NK-92 treated with Interleukin-12 subunit alpha and Interleukin-12 subunit beta, amount 100 ng/mL, for 24 hours (cell line): ENCODE results near the gene NDUFB4.

Experiments used
- DNase-seq: peaks from one replicate; lab custom pipeline; 2025; lab: John Stamatoyannopoulos, UW

Gene NDUFB4

DNA sequence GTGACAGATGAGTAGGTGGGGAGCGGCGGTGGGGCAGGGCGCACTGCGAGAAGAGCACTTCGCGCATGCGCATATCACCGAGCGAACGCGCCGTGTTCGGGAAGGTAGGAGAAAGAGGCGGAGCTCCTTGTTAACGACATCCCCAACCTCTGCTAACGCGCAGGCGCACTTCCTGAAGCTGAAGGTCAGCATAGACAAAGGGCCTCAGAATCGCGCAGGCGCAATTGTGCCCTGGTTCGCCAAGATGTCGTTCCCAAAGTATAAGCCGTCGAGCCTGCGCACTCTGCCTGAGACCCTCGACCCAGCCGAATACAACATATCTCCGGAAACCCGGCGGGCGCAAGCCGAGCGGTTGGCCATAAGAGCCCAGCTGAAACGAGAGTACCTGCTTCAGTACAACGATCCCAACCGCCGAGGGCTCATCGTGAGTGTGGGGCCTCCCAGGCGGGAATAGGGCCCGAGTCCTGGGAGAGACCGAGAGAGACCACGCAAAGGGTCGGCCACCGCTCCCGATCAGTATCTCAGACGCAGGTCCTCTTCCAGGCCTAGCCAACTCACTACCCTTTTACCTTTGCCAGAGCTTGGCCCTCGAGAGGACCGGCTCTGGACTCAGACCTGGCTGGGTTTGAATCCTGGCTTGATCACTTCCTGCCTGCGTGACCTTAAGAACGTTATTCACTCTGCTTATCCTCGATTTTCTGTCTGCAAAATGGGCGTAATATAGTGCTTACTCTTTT is at the start of gene NDUFB4:
Gene NDUFB4, plus strand, starts transcription at position 221 of the 737 bp plus-strand sequence. Its CDS starts 24 bp downstream, at position 245.
- DNase-seq = peak; percentile 99

DNA sequence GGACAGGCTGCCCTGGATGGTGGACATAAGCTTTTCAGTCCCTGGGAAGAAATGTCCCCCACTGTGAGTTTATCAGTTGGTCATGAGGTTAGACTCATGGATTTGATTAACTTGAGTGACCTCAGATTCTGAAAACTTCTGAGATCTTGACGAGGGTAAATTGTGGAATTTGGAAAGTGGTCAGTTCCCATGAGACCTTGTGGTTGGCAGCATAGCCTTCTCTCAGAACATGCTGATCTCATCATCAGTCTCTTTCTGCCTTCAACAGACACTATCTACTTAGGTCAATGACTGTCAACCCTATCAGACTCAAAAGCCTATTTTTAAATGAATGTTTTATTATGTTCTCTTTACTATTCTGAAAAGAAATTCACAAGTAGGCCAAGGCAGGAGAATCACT is 45.6 kb upstream of the NDUFB4 start:
- no peak for DNase-seq

DNA sequence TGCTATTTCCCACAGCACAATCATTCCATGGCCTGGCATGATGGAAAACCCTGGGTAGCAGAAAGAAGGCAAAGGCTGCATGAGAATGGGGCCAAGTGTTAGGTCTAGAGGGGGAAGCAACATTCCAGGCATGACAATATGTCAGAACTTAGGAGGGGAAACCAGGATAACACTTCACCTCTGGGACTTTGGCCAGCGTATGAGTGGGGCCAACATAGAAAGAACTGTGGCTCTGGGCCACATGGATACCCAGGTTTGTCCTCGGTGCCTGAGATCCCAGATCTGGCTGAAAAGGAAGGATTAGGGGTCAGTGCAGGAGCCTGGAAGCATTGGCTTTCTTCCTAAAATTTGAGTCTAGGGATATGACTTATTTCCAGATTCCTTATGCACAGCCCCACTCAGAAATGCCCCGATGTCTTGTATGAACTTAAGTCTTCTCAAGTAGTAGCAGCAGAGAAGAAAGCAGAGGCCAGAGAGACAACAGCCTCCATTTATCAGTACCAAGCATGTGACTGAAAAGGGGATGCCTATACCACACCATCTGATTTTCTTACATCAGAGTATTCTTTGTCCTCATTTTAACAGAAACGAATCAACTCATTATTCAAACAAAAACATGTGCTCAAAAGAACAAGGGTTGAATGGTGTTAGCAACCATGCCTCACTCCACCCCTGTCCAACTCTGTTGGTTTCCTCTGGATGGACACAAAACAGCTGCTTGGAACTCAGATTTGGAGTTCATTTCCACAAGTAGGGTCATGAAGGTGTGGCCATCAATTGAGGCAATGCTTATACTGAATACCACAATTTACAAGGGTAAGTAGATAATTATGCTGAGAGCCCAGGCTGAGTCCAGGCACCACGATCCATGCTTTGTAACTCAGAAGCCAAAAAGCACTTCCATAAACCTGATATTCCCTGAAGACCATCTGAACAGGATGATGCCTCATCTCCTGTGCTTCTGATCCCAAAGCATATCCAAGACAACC is 43.7 kb upstream of the NDUFB4 start:
- DNase-seq = no peak

DNA sequence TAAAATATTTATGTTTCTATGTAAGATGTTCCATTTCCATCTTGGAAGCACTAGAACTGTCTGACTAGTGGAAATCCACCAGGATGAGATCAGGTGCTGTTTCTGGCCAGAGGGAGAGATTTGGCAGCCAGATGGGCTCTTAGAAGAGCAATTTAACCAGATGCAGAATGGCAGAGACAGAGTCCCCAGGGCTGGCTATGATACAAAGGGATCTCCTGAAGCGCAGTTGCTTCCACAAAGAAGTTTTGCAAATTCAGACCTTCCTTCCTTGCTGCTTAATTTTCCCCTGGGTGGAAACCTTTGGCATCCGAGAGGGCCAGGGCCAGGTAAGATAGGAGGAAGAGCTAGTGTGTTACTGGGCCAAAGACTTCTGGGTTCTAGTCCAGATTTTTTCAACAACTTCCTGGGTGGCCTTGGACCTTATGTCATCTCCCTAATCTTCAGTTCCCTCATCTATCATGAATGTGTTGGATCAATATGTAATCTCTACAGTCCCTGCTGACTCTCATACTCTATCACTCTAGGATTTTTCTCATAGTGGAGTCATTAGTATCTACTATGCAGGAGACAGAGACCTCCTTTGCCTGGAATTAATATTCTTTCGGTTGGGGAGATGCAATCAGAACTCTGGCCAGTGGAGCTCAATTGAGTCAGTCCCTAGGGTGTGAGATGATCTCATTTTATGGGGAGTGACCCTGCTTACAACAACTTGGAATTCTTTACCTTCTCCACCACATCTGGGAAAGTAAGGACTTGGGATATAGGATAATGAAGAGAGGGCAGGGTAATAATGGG is 41.1 kb upstream of the NDUFB4 start:
- no peak for DNase-seq

DNA sequence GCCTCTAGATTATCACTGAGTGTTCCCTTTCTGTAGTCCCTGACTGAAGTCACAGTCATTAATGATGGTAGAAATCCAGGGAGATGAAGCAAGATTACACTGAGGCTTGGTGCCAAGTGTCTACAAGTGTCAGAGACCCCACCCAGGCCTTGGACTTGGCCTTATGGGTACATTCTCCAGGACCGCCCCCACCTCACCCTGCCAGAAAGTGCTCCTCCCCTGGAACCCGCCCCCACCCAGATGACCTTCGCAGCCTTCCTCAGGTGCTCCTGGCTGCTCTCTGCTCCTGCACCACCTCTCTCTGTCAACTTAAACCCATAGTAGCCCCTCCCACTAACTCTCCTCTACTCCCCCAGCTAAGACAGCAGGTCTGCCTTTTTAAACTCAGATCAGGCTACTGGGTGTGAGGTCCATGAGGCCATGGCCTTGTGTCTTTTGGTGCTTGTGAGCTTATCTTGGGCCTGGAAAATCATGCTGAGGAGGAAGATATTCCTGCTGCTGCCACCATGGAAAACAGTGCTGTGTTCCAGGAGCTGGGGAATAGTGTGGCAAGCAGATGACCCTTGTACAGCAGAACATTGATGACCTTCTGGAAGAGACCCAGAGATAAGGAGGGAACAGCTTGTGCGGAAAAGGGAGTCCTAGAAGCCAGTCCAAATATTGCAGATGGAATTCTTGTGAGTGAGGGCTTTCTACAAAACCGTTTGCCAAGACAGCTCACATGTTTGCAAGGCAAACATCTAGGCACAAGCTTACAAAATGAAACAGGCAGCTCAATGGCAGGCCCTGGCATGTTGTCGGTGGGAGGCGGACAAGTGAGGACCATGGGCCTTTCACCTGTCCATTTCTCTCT is 40.3 kb upstream of the NDUFB4 start:
- no peak for DNase-seq

DNA sequence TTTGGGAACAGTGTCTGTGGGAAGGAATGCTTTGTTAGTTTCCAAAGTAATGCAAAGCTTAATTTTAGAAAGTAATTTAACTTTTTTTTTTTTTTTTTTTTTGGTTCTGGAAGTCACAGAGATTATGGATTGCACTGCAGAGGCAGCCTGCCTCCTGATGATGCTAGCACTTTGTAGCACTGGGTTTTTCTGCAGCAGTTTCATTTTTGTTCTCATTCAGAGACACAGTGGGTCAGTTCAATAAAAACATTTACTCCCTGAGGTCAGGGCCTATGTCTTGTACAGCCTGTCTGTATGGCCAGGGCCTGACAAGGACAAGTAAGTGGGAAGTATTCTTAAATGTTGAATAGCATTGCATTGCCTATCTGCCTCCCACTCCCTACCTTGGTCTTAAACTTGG is 39.0 kb upstream of the NDUFB4 start:
- DNase-seq = no peak

DNA sequence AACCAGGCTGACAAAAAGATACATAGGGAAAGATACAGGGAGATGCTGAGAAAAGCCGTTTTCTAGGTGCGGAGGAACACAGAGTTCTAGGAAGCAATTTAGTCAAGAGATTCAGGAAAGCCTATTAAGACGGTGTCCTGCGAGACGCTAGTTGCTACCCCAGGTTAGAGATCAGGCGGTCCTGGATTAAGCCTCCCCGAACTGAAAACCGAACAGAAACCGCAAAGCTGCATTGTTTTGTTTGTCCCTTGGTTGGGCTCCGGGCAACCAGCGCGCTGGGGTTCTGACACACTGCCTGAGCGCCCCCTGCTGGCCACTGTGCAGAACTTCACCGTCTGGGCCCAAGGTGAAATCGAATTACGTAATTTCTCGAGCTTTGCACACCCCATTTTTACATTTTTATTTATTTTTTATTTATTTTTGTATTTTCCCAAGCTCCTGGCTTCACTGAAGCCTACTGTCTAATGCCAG is 37.3 kb upstream of the NDUFB4 start:
- DNase-seq = peak; percentile 70

DNA sequence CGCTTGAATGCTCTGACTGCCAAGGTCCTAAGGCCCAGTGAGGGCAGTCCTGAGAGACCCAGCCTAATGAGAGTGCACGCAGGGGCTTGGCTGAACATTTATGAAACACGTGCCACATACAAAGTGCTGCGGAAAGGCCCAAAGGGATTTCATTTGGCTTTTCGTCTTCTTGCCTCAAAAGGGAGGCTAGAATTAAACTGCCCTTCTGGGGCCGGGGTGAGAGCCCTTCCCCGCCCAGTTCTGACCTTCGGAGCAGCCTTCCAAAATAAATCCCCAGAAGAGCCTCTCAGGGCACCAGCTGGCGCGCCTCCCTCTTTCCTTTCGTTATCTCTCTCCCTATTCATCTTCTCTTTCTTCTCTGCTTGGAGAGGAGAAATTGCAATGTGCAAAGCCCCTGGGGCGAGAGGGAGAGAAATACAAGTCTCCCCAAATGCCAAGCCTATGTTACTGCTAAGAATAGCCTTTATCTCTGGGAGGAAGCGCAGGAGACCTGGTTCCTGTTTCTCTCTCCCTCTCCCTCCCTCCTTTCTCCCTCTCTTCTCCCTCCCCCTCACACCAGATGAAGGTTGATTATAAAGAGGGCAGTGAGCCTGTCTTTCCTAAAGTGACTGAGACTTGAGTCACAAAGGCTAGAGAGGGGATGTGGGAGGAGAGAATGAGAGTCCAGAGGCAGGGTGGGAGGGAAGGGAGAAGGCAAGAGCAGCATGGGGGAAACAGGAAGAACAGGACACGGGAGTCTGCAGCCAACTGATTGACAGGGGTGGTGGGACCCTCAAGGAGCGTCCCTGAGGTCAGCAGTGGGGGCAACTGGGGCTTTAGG is 36.7 kb upstream of the NDUFB4 start:
- no peak for DNase-seq

DNA sequence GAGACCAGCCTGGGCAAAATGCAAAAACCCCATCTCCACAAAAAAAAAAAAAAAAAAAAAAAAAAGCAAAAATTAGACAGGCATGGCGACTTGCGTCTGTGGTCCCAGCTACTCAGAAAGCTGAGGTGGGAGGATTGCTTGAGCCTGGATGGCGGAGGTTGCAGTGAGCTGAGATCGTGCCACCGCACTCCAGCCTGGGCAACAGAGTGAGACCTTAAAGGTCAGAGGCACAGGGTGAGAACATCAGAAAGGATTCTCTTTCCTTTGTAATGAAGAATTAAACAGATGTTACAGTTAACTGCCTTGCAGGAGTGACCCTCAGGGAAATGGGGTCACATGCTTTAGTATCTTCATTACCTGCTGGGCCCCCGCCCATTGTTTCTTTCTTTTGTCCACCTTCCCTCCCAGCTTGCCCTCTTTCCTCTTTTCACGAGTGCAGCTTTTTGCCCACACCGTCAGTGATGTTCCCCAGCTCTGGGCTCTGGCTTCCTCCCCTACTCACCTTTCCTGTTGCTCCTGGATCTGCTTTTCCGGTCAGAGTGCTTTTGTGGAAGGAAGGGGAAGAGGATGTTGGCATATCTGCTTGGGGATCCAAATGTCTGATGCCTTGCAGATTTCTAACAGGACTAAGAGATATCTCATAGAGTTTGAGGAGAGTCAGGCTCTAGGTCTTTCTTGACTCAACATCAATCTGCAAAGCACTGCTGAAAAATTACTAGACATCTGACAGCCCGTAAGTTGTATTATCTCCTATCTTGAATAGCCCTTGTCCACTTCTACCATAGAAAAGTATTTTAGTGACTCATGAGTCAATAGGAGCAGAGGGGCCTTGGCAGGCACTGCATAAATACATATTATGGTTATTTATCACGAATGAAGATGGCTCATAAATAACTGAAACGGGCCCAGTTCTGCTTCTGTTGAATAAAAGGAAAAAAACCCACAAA is 35.6 kb upstream of the NDUFB4 start:
- no peak for DNase-seq

DNA sequence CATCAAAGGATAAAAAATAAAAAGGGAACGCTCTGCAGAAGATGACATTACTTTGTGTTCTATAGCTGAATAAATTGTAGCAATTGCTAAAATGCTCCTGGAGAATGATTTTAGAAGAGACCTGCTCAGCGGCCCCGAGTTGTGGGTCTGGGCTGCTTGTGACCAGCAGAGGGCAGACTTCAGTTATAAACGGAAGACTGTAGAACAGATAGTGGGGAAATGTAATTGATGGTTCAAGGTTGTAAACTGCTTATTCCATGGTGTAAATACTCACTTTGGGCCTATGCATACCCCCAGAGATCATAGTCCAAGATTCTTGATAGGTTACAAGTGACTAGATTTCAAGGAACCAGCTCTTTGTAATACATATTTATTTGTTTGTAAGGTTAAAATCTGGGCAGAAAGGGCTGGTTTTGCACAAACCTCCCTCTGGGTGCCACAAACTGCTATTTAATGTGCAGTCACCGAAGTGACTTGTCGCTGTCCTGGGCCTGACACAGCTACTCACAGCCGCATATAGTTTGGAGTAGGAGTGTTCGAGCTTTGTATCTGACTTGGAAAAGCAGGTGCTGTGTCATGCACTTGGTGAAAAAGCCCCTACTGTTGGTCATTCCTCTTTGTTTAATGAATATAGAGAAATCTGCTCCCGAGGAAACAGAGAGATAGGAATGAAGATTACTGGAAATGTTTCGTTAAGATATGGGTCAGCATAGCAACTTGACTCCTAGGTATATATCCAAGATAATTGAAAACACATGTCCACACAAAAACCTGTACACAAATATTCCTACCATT is 34.7 kb upstream of the NDUFB4 start:
- peak; percentile 20 for DNase-seq

DNA sequence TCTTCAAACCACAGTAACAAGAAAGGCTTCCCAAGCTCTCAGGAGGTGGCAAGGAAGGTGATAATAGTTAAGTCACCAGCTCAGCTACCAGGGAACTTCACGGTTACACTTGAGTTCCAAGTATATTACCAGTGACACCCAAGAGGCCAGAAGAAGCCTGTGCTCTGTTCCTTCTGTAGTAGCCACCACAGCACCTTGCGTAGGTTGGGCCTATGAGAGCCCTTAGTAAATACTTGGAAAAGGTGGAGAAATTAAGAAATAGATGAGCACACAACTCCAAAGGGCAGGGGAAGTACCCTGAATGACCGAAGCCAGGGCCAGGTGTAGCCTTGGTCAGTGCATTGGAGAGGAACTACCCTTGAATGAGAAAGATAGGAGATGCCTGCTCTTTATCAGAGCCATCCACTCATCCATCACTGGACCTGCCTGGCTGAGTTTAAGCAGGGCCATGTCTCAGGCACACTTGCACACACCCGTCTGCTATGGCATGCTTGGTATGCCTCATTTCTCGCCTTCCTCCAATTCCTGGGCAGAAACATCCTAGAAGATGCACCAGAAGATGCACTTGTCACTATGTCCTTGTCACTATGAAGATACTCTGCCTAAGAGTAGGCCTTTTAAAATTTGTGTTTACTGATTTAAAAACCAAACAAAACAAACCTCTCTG is 32.6 kb upstream of the NDUFB4 start:
- DNase-seq = no peak

DNA sequence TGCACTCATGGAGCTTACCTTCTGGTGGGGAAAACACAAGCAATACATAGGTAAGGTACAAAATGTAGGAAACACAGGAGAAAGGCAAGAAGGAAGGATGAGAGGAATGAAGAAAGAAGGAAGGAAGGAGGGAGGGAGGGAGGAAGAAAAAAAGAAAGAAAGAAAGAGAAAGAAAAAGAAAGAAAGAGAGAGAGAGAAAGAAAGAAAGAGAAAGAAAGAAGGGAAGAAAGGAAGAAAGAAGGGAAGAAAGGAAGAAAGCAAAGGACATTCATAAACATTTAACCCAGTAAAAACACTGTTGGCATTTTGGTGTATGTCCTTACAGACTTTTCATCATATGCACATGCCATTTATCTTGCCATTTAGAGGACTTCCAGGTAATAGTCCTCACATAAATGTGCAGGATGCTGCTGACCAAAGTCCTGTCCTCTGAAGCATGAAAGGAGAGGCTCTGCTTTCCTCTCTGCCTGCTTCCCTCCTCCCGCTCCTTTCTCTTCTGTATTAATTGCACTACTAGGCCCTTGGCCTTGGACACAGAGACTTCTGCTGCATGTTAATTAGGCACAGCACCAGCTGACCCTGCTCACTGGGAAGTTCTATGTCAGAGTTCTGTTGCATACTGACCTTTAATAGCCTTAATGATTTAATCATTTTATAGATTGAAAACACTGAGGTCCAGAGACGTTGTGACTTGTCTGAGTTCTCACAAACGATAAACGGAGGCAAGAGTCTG is 29.7 kb upstream of the NDUFB4 start:
- DNase-seq = no peak

DNA sequence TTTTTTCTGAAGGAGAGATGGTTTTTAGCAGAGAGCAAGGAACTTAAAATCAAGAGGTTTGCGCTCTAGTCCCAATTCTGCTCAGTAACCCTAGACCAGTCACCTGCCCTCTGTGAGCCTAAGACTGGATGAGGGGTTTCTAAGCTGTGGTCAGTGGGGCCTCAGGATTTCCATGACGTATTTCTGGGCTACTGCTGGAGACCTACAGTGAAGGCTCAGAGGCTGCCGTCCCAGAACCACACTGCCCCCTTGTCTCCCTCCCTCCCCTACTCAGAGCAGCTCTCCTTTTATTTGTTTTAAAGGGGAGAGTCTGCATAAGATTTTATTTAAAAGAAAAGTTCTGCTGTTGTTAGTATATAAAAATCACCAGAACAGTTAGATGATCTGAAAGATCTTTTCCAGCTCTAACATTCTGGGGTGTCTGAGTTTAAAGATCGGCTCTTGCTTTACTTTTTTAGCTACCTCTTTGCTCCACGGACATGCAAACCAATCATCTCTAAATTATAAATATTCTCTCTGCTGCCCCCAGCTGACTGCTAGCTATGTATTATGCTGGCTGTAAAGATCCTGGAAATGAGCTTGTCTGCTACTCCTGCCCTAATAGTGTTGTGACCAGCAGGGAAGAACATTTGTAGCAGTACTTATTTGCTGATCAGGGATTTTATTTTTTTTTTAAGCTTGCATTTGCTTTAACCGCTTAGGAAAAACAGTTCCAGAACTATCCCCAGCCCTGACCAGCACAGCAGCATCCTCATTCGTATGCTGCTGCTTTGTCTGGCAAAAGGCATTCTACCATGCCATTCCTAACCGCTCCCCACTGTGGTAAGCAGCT is 28.6 kb upstream of the NDUFB4 start:
- no peak for DNase-seq

DNA sequence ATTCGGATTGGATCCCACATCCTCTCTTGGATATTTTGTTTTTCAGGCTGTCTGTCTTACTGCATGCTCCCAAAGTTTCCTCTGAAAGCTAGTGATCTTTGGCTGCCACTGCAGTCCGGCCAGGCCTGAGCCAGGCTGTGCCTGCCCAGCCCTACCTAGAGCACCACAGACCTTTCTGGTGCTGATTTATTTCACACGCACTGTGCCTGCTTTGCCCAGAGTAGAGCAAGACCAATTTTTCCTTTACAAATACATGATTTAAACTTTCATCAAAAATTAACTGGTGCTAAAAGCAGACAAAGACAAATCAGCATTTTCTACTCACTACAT is 28.0 kb upstream of the NDUFB4 start:
- no peak for DNase-seq

DNA sequence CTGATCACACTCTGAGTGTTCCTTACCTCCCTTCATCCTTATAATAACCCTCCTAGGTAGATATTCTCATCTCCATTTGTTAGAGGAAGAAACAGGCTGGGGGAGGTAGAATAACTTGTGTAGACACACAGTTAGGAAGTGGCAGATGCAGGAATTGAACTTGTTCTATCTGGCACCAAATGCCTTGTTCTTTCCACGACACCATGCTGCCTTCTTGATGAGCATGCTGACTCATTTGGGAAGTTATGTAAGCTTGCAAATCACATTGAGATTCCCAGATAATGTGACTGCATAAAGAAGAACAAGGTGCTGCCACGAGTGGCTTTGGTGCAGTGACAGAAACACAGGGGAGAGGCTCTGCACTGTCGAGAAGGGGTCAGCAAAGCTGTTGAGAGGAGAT is 27.5 kb upstream of the NDUFB4 start:
- no peak for DNase-seq
